ENCODE data around the gene GPR27. TPM values are rescaled to one million over a fixed set of nuclear protein-coding genes. Genes with fewer than 3 reads are reported as not detected.

GPR27 gene, protein sequence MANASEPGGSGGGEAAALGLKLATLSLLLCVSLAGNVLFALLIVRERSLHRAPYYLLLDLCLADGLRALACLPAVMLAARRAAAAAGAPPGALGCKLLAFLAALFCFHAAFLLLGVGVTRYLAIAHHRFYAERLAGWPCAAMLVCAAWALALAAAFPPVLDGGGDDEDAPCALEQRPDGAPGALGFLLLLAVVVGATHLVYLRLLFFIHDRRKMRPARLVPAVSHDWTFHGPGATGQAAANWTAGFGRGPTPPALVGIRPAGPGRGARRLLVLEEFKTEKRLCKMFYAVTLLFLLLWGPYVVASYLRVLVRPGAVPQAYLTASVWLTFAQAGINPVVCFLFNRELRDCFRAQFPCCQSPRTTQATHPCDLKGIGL
- polyA plus RNA-seq (0.03 to 0.14 TPM (median 0.12 TPM) in 3 replicates), polyA minus RNA-seq (not detected in 3 replicates)
- not detected for polyA plus RNA-seq (2011; ENCODE audit: low read depth)
- polyA plus RNA-seq (2011; cell fraction: cytosol; rRNA removed): 0.09 and 0.24 TPM in 2 replicates
- polyA plus RNA-seq (2011; cell fraction: nucleus; rRNA removed): 0.25 and 0.39 TPM in 2 replicates
- polyA plus RNA-seq (2012; ENCODE audit: low replicate concordance): not detected in 2 replicates
- not detected for polyA minus RNA-seq (2011; cell fraction: cytosol; rRNA and poly(A)+ RNA removed)
- polyA minus RNA-seq (2011; cell fraction: nucleus; rRNA and poly(A)+ RNA removed): 0.21 and 0.47 TPM in 2 replicates

DNA sequence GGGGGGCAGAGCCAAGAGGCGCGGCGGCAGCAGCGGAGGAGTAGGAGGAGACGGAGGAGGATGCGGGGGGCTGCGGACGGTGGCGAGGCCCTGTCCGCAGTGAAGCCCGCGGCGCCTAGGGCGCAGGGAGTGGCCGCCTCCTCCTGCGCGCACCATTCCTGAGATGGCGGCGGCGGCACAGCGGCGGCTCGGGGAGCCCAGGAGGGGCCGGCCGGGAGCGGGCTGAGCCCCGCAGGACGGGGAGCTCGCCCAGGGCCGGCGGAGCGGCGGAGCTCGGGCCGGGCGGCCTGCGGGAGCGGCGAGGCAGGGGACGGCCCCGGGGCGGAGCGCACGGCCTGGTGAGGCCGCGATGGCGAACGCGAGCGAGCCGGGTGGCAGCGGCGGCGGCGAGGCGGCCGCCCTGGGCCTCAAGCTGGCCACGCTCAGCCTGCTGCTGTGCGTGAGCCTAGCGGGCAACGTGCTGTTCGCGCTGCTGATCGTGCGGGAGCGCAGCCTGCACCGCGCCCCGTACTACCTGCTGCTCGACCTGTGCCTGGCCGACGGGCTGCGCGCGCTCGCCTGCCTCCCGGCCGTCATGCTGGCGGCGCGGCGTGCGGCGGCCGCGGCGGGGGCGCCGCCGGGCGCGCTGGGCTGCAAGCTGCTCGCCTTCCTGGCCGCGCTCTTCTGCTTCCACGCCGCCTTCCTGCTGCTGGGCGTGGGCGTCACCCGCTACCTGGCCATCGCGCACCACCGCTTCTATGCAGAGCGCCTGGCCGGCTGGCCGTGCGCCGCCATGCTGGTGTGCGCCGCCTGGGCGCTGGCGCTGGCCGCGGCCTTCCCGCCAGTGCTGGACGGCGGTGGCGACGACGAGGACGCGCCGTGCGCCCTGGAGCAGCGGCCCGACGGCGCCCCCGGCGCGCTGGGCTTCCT is at the start of gene GPR27:
Gene GPR27, plus strand, starts transcription at position 155 of the 909 bp plus-strand sequence. Its CDS starts 195 bp downstream, at position 350.
- H3K9ac ChIP-seq (ENCODE audit: control insufficient read depth, extremely low read depth, insufficient read depth, low read length): no peak within 1 kb of the TSS
- no peaks in the 10 kb centered on the region for H3K4me1 ChIP-seq (ENCODE audit: control insufficient read depth, extremely low read depth, insufficient read depth, low read length)
- no peaks in the 10 kb centered on the region for H3K9me1 ChIP-seq (ENCODE audit: control insufficient read depth, extremely low read depth, insufficient read depth, low read length)
- dilution Hi-C loops (cut with MboI; ENCODE audit: extremely low pct_ligation_motif_present, low sequenced_read_pairs): no loop called here
- H3K4me2 ChIP-seq (ENCODE audit: control insufficient read depth, extremely low read depth, insufficient read depth, low read depth, low read length): peak within 1 kb of the TSS; percentile 48
- no peaks in the 10 kb centered on the region for H4K20me1 ChIP-seq (ENCODE audit: control insufficient read depth, extremely low read depth, insufficient read depth, low read length)
- H3K4me3 ChIP-seq (ENCODE audit: control insufficient read depth in 2 of 3, extremely low read depth in 1 of 3, insufficient read depth in 2 of 3, low read depth in 1 of 3, low read length in 3 of 3): peak within 1 kb of the TSS in 2 of 3 experiments; percentile 27 to 29
- TF ChIP-seq, protein P1, sequence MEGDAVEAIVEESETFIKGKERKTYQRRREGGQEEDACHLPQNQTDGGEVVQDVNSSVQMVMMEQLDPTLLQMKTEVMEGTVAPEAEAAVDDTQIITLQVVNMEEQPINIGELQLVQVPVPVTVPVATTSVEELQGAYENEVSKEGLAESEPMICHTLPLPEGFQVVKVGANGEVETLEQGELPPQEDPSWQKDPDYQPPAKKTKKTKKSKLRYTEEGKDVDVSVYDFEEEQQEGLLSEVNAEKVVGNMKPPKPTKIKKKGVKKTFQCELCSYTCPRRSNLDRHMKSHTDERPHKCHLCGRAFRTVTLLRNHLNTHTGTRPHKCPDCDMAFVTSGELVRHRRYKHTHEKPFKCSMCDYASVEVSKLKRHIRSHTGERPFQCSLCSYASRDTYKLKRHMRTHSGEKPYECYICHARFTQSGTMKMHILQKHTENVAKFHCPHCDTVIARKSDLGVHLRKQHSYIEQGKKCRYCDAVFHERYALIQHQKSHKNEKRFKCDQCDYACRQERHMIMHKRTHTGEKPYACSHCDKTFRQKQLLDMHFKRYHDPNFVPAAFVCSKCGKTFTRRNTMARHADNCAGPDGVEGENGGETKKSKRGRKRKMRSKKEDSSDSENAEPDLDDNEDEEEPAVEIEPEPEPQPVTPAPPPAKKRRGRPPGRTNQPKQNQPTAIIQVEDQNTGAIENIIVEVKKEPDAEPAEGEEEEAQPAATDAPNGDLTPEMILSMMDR (optimal IDR thresholded peaks at IDR 0.05 in 1 of 3, IDR thresholded peaks at IDR 0.05 in 1 of 3, conservative IDR thresholded peaks at IDR 0.05 in 1 of 3; ENCODE audit: extremely low read depth in 1 of 3, insufficient read depth in 2 of 3, low read length in 3 of 3): no peak
- TF ChIP-seq EZH2 (IDR thresholded peaks at IDR 0.05; ENCODE audit: low read length): peak; percentile 67
- peaks cover 42% of the 10 kb centered on the region for H3K27me3 ChIP-seq (ENCODE audit: control insufficient read depth, extremely low read depth, insufficient read depth, low read length)
- FAIRE-seq (no peak), DNase-seq (ENCODE audit: low read depth, low spot score) (no peak)
- no peak within 1 kb of the TSS for H3K27ac ChIP-seq (ENCODE audit: control insufficient read depth, insufficient read depth, low read length)
- peak within 1 kb of the TSS; percentile 75 for H2AFZ ChIP-seq (ENCODE audit: control insufficient read depth, low read length)
- H3K79me2 ChIP-seq (ENCODE audit: control insufficient read depth, insufficient read depth, low read length): no peaks in the 10 kb centered on the region
- H3K36me3 ChIP-seq (ENCODE audit: control insufficient read depth in 2 of 2, extremely low read depth in 1 of 2, insufficient read depth in 2 of 2, low read length in 2 of 2): no peaks in the 10 kb centered on the region
- H3K9me3 ChIP-seq (ENCODE audit: control insufficient read depth, low read depth, low read length): no peaks in the 10 kb centered on the region

DNA sequence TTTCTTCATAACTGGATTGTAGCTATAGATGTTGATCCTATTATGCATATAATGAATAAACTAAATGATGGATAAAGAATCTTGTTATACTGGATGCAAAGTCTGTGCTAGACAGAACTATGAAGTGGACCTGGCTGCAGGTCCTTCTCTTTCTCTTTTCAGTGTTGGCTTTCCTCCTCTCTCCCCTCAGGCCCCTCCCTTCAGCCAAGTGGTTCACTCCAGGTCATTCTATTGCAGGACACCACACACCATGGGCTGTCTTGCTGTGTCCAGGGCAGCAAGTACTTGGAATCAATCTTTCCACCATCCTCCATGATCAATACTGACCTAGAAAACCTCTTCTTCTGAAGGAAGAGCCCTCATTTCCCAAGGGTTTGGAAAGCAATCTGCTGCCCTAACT is 48.7 kb upstream of the GPR27 start:
- Histone ChIP-seq H3K36me3 (ENCODE audit: control insufficient read depth in 2 of 2, extremely low read depth in 1 of 2, insufficient read depth in 2 of 2, low read length in 2 of 2) (no peaks in the 10 kb centered on the region), H3K27me3 (ENCODE audit: control insufficient read depth, extremely low read depth, insufficient read depth, low read length) (no peaks in the 10 kb centered on the region), H3K9me3 (ENCODE audit: control insufficient read depth, low read depth, low read length) (no peaks in the 10 kb centered on the region), H3K79me2 (ENCODE audit: control insufficient read depth, insufficient read depth, low read length) (no peaks in the 10 kb centered on the region), H4K20me1 (ENCODE audit: control insufficient read depth, extremely low read depth, insufficient read depth, low read length) (no peaks in the 10 kb centered on the region), H2AFZ (ENCODE audit: control insufficient read depth, low read length) (no peak overlapping the region), H3K4me2 (ENCODE audit: control insufficient read depth, extremely low read depth, insufficient read depth, low read depth, low read length) (no peak overlapping the region), H3K9ac (ENCODE audit: control insufficient read depth, extremely low read depth, insufficient read depth, low read length) (no peak overlapping the region), H3K4me3 (ENCODE audit: control insufficient read depth in 2 of 3, extremely low read depth in 1 of 3, insufficient read depth in 2 of 3, low read depth in 1 of 3, low read length in 3 of 3) (no peak overlapping the region), H3K9me1 (ENCODE audit: control insufficient read depth, extremely low read depth, insufficient read depth, low read length) (no peaks in the 10 kb centered on the region), H3K4me1 (ENCODE audit: control insufficient read depth, extremely low read depth, insufficient read depth, low read length) (no peaks in the 10 kb centered on the region), H3K27ac (ENCODE audit: control insufficient read depth, insufficient read depth, low read length) (no peak overlapping the region)
- no peak for FAIRE-seq
- TF ChIP-seq, protein P1 (optimal IDR thresholded peaks at IDR 0.05 in 1 of 3, IDR thresholded peaks at IDR 0.05 in 1 of 3, conservative IDR thresholded peaks at IDR 0.05 in 1 of 3; ENCODE audit: extremely low read depth in 1 of 3, insufficient read depth in 2 of 3, low read length in 3 of 3): no peak
- no peak for TF ChIP-seq EZH2 (IDR thresholded peaks at IDR 0.05; ENCODE audit: low read length)
- no peak for DNase-seq (ENCODE audit: low read depth, low spot score)
- dilution Hi-C loops (cut with MboI; ENCODE audit: extremely low pct_ligation_motif_present, low sequenced_read_pairs): no loop called here
